GM19397 (cell line): ENCODE data around the gene LEMD2.

Experiments used
- ATAC-seq: cut with Tn5 transposase; IDR thresholded peaks from one replicate; pipeline ENCODE4 v1.9.1; 2021; ENCODE audit warnings: mild to moderate bottlenecking, moderate library complexity; ENCODE audit not compliant: unreplicated experiment

Gene LEMD2

DNA sequence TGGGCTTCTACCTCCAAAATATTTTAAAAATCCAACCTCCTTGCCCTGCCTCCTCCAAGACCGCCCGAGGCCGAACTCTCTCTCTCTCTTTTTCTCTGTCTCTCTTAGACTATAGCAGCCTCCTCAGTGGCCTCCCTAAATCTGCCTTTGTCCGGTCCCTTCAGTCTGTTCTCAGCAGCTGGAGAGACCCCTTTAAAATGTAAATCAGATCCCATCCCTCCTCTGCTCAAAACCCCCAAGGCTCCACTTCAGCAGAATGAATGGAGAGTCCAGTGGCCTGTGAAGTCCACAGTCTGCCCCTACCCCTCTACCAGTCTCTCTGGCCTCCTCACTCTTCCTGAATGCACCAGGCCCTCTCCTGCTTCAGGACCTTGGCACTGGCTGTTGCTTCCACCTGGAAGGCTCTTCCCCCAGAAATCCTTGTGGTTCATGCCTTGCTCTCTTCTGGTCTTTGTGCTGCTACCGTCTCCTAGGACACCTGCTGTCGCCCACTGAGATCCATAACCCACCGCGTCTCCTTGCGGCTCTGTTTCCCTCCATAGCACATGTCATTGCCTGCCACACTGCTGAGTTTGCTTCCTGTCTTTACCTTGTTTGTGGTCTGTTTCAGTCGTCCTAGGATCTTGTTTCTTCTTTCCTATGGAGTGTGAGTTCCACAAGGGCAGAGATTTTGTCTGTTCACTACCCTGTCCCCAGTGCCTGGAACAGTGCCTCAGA, 8.9 kb upstream of the LEMD2 start:
- no peak for ATAC-seq

DNA sequence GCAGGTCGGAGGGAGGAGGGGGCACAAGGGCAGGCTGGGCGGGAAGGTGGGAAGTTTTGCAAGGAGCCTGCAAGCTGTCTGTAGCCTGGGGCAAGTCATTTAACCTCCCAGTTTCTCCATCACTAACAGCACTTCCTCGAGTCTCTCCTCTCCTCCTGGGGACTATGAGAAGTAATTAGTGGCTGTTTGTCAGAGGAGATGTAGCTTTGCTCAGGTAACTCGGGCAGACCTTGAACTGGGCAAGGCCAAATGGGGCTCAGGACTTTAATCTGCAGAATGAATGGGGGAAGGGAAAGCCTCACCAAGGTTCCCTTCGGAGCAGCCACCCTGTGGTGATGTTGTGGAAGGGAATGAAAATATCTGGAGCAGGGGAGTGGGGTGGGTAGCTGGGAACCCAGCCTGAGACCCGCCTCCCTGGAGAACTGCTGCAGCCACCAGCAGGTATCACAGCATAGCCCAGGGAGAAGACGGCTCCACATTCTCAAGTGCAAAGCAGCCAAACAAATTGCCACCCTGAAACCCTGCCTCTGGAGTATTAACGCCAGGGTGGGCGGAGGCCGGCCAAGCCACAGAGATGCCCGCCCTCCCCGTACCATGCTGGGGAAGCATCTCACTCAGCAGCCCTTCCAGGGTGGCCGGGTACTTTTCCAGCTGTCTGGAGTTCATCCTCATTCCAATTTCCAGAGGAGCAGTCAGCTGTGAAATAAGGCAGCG, 6.1 kb upstream of the LEMD2 start:
- no peak for ATAC-seq

DNA sequence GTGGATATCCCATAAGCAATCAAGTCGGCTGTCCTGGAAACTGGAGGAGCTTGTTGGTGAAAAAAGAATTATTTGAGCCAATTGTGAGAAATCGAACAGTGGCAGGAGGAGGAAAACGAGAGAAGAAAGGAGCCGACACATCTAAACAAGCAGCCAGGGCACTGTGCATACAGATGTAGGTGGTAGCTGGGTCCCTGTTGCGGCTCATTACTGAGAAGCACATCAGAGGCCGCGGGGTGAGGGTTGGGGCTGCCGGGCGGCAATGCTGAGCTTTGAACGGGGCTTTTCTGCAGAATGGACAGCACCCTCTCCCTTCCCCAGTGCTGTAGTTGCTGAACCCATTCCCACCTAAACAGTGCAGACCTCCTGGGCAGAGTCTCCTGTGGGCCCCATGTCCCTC, 4.1 kb upstream of the LEMD2 start:
- ATAC-seq, result no peak

DNA sequence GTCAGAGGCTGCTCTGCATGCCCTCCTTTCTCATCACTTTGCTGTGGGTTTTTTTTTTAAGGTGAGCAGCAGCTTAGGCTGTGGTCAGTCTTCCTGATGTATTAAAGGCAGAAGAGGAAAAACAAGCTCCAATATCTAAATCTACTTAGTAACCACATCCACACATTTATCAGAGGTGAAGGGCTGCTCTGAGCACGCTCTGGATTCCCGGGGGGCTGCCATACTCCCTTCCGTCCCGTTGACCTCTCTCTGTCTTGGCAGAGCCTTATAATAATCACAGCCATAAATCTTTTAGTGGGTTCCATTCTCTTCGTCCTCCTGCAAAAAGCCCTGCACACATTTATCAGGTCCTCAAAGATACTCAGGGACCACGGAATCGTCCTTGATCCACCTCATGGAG, 2.7 kb upstream of the LEMD2 start:
- ATAC-seq, result no peak

DNA sequence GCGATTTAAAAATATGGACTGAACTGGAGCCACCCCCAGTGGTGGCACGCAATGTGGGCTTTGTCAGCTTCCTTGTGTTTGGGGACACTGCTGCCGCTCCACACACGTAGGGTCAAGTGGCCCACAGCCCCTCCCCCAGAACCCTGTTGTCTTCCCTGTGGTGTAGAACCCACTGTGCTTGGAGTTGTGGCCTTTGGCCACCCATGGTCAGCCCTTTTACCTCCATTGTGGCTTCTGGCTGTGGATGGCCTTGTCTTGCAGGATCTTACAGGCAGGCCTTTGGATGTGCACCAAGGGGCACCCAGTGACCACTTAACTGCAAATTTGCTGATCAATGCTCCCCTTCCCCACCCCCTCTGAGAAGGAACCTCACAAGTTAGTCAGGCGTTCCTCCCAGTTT, 2.0 kb upstream of the LEMD2 start:
- ATAC-seq, result no peak

DNA sequence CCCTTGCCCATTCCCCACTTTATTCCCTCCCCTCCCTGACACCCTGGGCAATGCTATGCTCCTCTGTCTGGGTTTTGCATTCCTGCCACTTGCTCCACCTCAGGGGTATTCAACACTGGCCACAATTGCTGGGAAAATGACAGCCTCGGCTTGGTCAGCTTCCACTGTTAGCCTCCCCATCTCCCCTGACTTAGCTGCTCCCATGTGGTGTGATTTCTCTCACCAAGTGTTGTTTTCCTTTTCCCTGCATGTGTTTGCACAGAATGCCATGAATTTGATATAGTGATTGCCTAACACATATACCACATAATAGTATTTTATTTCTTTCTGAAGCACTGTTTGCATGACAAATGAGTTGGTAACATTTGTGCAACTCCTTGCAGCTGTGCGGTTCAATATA, 1.4 kb upstream of the LEMD2 start:
- no peak for ATAC-seq

DNA sequence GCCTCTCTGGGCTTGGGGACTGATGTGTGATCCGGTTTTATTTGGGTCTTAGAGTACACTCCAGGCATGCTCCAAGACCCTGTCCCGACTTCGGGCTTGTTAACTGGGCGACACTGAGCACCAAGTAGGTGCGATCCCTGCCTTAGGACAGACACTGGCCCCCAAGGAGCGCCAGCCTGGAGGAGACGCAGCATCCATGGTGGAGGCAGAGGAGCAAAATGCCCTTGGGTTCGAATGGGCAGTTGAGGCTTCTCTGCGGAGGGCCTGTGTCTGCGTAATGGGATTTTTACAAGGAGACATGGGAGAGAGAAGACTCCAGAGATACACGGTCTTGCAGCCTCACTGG, 593 bp upstream of the LEMD2 start:
- ATAC-seq, result no peak

DNA sequence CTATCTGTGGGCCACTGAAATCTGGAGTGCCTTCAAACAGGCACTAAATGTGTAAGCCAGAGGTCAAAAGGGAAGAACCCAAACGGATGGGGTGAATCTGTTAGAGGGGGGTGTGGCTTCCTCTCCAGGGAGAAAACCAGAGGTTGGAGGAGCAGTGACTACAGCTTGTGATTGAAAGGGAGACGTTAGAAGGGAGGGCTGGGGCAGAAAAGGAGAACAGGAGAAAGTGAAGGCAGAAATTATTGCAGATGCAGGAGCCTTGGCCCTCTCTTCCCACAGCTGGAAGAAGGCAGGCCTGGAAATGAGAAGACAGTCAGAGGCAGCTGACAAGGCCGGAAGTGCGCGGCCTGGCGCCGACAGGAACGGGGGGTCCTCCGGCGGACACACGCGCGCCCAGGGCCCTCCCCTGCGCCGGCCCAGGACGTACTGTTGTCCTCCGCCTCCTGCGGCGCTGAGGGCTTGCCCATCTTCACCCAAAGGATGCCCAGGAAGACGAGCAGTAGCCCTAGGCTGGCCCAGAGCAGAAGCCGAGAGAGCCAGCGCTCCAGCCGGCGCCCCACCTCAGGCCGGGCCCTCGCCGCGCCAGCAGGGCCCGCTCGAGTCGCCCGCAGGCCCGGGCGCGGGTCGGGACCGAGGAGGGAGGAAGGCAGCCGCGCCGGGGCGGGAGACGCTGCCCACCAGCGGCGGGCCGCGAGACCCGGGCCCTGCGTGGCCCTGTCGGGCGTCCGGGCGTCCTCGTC, 806 bp downstream of the LEMD2 start:
- ATAC-seq, result peak; percentile 41

DNA sequence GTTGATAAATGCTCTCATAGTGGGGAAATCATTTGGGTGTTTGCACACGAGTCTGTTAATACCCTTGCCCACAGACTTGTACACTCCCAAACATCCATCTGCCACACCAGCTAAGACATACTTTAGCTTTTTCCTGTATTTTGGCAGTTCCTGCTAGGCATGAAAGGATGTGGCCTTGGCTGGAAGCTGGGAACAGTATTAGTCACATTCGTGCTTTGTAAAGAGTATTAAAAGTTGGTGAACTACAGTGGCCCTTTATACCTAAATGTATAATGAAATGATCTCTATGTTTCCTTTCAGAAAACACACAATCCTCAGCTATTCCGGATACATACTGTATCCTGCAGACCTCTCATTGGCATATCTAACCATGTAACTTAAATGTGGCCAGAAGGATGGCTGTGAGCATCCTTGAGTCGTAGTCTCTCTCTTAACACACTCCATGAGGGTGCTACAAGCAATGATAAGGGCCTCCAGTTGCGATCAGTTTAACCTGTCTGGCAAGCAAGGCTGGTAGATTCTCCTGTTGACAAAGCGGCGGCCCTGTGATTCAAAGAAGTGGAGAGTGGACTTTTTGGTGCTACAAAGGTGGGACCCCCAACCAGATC, 1.5 kb downstream of the LEMD2 start:
- ATAC-seq, result no peak

DNA sequence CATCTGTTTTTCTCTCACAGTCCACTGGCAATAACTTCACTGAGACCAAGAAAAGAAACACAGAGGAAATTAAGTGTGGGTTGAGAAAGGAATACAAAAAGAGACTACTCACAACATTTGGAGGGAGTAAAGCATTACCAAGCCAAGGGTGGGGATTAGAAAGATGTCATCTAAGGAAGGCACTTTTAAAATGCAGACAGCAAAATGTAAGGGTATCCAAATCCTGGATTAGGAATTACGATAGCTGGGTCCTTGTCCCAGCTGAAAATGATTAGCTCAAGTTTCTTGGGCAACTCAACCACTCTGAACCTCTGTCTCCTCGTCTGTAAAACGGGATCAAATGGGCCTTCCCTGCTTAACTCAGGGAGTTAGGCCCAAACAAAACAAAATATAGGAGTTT, 2.2 kb downstream of the LEMD2 start:
- ATAC-seq, result no peak

DNA sequence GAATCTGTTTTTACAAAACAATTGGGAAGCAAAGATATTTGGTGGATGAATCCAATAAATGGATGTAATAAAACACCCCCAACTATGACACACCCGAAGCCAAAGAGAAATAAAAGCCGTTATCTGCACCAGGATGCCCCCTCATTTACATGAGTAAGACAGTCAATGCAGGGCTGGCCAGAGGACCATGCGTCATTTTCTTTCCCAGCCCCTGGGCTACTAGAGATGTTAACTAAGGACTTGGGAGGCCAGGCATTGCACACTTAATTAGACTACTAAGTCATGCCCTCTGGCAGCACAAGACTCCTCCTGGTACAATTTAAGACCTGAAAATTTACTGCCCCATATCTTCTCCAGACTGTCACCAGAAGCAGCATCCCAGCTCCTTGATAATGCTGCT, 3.2 kb downstream of the LEMD2 start:
- no peak for ATAC-seq

DNA sequence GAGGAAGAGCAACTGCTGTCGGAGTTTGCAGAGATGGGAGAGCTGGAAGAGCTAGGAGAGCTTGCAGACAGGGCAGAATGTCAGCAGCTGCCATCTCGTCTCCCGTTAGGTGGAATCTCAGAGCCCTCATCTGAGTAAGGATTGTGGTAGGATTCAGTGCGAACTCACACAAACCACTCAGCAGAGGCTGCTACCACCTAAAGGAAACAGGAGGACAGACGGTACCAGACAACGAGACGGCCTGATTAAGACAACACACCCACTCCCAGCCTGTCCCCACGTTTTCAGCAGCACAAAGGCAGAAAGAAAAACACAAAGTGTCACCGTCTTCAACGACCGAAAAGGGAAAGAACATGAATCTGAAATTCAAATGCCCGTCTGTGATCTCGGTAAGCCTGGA, 4.1 kb downstream of the LEMD2 start:
- ATAC-seq, result no peak

DNA sequence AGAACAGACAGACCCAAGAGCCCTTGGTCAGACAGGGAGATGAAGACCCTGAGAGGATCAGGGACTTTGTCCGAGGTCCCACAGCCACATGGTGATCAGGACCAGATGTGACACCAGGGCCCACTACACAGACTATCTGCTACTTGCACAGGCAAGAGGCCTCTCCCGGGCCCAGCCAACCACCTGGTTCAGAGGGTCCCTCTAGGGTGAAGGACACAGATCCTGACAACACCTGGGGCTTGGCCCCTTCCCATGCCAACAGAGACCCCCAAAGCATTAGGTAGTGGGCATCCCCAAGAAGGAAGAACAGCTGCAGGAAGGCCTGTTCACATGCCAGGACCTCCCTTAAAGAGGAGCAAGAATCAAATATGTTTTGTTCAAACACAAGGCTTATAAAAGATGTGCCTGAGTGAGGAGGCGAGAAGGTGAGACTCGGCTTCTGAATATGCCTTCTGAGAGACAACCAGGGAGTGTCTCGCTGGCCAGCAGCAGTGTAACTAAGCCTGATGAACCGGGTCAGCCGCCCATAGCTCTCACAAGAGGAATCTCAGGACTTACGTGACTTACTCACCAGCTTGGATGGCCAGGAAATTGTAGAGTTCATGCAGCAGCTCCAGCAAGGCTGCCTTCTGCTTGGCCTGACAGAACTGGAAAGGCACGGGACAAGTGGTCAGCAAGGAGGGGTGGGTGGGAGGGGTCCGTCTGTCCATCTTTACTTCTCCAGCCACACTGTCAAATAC, 5.0 kb downstream of the LEMD2 start:
- no peak for ATAC-seq

DNA sequence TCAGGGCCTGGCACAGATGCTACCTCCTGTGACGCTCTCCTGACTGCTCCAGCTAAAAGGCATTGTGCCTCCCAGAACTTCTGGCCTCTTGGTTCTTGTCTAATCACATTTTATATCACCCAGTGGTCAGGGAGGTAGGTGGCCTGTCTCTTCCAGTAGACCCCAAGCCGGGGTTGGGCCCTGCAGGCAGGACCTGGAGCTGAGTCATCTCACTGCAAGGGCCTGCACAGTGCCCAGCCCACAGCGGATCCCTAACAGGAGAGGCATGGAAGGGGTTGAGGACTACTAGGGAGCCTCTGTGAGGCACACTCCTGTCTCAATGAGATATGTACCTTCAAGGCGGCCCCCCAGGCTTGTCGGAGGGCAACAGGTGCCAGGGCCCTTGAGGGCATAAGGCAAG, 6.4 kb downstream of the LEMD2 start:
- no peak for ATAC-seq

DNA sequence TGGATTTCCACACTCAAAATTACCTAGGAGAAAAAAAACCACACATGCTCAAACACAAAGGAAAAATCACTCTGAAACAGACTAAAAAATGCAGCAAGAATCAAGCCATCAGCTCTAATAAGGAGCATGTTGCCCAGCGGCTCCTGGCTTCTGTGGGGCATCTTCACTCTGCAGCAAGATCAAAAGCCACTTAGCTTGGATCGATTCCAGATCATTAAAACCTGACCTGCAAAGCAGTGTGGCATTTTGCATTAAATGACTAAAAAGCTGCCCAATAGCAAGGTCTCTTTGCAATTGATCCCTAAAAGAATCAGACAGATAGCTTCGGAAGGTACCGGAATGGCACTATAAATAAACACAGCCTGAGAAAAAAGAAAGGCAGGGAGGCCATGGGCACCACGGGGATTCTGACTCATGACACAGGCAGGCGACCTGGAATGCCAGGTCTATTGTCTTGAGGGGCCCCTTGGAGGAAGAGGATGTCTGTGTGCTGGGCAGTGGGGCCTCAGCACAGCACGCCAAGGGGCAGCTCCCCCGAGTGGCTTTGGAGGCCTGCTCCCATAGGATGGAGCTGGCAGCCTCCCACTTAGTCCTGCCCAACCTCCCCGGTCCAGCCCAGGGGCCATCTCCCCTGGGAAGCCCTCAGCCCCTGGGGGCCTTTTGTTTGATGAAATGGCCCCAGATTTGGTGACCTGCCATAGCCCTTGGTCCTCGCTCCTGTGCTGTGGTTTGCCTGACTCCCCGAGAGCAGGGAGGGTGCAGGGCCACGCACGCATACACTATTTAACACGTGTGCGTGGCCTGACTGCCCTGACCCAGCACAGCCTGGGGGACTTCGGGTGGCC, 7.6 kb downstream of the LEMD2 start:
- no peak for ATAC-seq

DNA sequence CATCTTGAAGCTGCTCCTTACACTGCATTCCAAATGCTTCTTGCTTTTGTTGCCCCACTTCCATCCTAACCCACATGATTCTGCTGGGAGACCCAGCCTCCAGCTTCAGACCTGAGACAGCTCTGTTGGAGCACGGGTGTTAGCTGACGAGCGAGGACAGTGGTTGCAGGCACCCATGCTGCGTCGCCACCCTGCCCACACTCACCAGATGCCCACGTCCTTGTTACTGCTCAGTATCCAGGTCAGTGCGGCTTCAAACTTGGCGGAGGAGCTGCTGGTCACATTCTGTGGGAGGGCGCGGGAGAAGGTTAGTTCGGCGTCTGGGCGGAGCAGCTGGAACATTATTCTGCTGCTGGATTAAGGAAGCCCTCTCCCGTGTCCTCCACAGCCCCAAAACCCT, 9.0 kb downstream of the LEMD2 start:
- no peak for ATAC-seq

DNA sequence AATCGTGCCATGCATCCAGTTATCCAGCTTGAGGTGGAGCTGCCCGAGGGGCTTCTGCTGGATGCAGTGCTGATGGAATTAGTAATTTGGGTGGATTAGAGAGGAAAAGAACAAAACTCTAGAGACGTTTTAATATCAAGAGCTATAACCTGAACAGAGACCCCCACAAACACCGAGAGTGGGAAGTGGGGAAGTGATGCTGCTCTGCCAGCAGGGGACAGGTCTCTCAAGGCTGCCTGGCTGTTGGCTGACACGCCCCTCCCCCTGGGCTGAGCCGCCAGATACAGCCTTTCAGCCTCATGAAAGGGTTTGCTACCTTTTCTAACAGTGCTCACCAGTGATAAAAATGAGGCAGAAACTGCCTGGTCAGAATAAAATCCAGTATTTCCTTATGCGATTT, 9.6 kb downstream of the LEMD2 start:
- ATAC-seq, result no peak

DNA sequence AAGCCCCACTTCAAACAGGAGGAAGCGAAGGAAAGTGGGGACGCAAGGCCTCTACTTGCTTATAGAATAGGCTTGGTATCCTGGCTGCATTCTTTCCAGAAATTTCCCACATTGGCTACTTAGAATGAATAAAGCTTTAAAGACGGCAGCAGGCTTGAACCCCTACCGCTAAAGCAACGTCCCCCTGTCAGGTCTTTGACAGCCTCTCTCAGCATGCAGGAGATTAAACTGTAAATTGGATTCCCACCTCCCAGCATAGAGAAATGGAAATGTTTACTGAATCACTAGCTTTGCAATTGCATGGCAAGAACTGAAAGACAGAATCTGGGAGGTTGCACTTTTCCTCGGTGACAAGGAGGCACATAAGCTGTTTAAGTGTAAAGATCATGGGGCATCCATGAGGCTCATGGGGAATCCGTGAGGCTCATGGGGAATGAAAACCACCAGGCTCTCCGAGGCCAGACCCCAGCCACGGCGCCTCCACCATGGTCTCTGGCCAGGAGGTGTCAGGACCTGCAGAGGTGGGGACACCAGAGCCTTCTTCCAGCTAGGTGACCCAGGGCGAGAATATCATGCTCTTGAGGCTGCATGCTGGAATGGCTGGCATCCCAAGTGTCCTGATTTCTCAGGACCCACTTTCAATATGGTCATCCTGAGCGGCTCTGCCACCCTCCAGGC, 10.3 kb downstream of the LEMD2 start:
- no peak for ATAC-seq
